NCI-H2196 (cell line): ENCODE data around the gene EPHB6.

ENCODE experiments used
- DNase-seq: peaks from one replicate; lab custom pipeline; 2025; ENCODE audit not compliant: unreplicated experiment; lab: John Stamatoyannopoulos, UW

EPHB6 gene

GRCh38 chr7:142894112-142894984, 39.5 kb downstream of the EPHB6 start:
- no peak for DNase-seq

- DNase-seq, result no peak
These were observed 40.2 kb downstream of the EPHB6 start for GRCh38 chr7:142894985-142895593.

GRCh38 chr7:142896151-142896550, 41.3 kb downstream of the EPHB6 start:
- DNase-seq, result no peak

- DNase-seq, result no peak
These were observed 42.0 kb downstream of the EPHB6 start for GRCh38 chr7:142896741-142897379.

GRCh38 chr7:142897691-142898090, 42.8 kb downstream of the EPHB6 start:
- no peak for DNase-seq

- DNase-seq, result no peak
These were observed 43.7 kb downstream of the EPHB6 start for GRCh38 chr7:142898377-142899170.

GRCh38 chr7:142899661-142900060, 44.8 kb downstream of the EPHB6 start:
- DNase-seq, result no peak

GRCh38 chr7:142901426-142902259, 46.8 kb downstream of the EPHB6 start:
- no peak for DNase-seq

- no peak for DNase-seq
These were observed 49.3 kb downstream of the EPHB6 start for GRCh38 chr7:142904128-142904527.

GRCh38 chr7:142905759-142906158, 50.9 kb downstream of the EPHB6 start:
- no peak for DNase-seq

- no peak for DNase-seq
These were observed 51.8 kb downstream of the EPHB6 start for GRCh38 chr7:142906643-142907042.

GRCh38 chr7:142908290-142908689, 53.4 kb downstream of the EPHB6 start:
- no peak for DNase-seq

- DNase-seq, result no peak
These were observed 54.3 kb downstream of the EPHB6 start for GRCh38 chr7:142908921-142909890.

GRCh38 chr7:142910031-142910433, 55.2 kb downstream of the EPHB6 start:
- DNase-seq, result no peak

GRCh38 chr7:142910481-142910880, 55.6 kb downstream of the EPHB6 start:
- DNase-seq, result no peak

- no peak for DNase-seq
These were observed 58.2 kb downstream of the EPHB6 start for GRCh38 chr7:142913051-142913450.

- DNase-seq, result no peak
These were observed 58.7 kb downstream of the EPHB6 start for GRCh38 chr7:142913566-142913965.

GRCh38 chr7:142914121-142914520, 59.2 kb downstream of the EPHB6 start:
- DNase-seq, result no peak

- DNase-seq, result no peak
These were observed 60.4 kb downstream of the EPHB6 start for GRCh38 chr7:142915315-142915714.
